HepG2 (cell line): Measurements from ENCODE around the gene KLHL12. TPM values are rescaled to one million over a fixed set of nuclear protein-coding genes. Genes with fewer than 3 reads are reported as not detected.

Experiments used
- KAT8 ChIP-seq: IDR thresholded peaks from 2 replicates; pipeline ENCODE4 v1.6.1; 2016; ENCODE audit warnings: missing genetic modification reagents, missing compliant biosample characterization
- KLF12 ChIP-seq: sonication (generic); formaldehyde crosslinking; IDR thresholded peaks from 2 replicates; pipeline ENCODE4 v1.4.0; 2020; ENCODE audit warnings: missing genetic modification reagents, borderline replicate concordance
- MEIS2 ChIP-seq: sonication (generic); formaldehyde crosslinking; IDR thresholded peaks from 2 replicates; pipeline ENCODE4 v1.9.0; 2021; ENCODE audit warnings: mild to moderate bottlenecking, missing genetic modification reagents
- PHF21A ChIP-seq: sonication (generic); formaldehyde crosslinking; IDR thresholded peaks from 2 replicates; pipeline ENCODE4 v1.5.0; 2020; ENCODE audit warnings: mild to moderate bottlenecking, missing genetic modification reagents
- PRDM15 ChIP-seq: sonication (generic); formaldehyde crosslinking; IDR thresholded peaks from 2 replicates; pipeline ENCODE4 v1.4.0; 2020; ENCODE audit warnings: missing genetic modification reagents
- SP2 ChIP-seq: sonication (generic); formaldehyde crosslinking; IDR thresholded peaks from 2 replicates; pipeline ENCODE4 v1.5.1; 2020; ENCODE audit warnings: mild to moderate bottlenecking, missing genetic modification reagents
- ZBED4 ChIP-seq: sonication (generic); formaldehyde crosslinking; IDR thresholded peaks from 2 replicates; pipeline ENCODE4 v1.4.0; 2020; ENCODE audit warnings: missing genetic modification reagents, borderline replicate concordance
- ZNF501 ChIP-seq: sonication (generic); formaldehyde crosslinking; IDR thresholded peaks from 2 replicates; pipeline ENCODE4 v1.5.1; 2020; ENCODE audit warnings: mild to moderate bottlenecking, moderate library complexity, missing genetic modification reagents
- ZNF770 ChIP-seq: sonication (generic); formaldehyde crosslinking; IDR thresholded peaks from 2 replicates; pipeline ENCODE4 v1.5.0; 2020; ENCODE audit warnings: mild to moderate bottlenecking, missing genetic modification reagents
- polyA plus RNA-seq, 8 experiments: library from polyadenylated mRNA; depleted of rRNA in 3 of 8; stranded (reverse) in 7 of 8; unstranded in 1 of 8; fragments of >200 nt; fragmentation: Illumina TruSeq in 4 of 8; extraction: Trizol in 4 of 8; gene quantifications; 2 replicates each; pipeline versions ENCODE4 v1.2.1 to v1.2.3, GENCODE V29; 2011 to 2016; ENCODE audit warnings: low read depth in 4 of 8, missing spikeins in 1 of 8, mixed read lengths in 1 of 8; ENCODE audit not compliant: insufficient read depth in 1 of 8
- total RNA-seq, 5 experiments: library from RNA; depleted of rRNA; stranded (reverse); fragments of >200 nt; fragmentation: Illumina TruSeq; extraction: Trizol; gene quantifications; 2 replicates each; pipeline ENCODE4 v1.2.3, GENCODE V29; 2016; ENCODE audit warnings: low read depth in 1 of 5
- TF ChIP-seq, protein P1 (sequence below): IDR thresholded peaks from 2 replicates; pipeline ENCODE4 v1.6.1; 2016; ENCODE audit warnings: low read depth, control low read depth
- TF ChIP-seq, protein P2 (sequence below): sonication (generic); formaldehyde crosslinking; IDR thresholded peaks from 2 replicates; pipeline ENCODE4 v1.4.0; 2020; ENCODE audit warnings: missing genetic modification reagents, mild to moderate bottlenecking, borderline replicate concordance
- TF ChIP-seq, protein P3 (sequence below): sonication (generic); formaldehyde crosslinking; IDR thresholded peaks from 2 replicates; pipeline ENCODE4 v1.4.0; 2020; ENCODE audit warnings: mild to moderate bottlenecking, low read depth, missing genetic modification reagents

Gene KLHL12
- total and polyA plus RNA-seq, 2 of the 13 experiments (the other 11 are each of a cell fraction or from before 2014, with no cell fraction given): 19.2 to 25.2 TPM

DNA sequence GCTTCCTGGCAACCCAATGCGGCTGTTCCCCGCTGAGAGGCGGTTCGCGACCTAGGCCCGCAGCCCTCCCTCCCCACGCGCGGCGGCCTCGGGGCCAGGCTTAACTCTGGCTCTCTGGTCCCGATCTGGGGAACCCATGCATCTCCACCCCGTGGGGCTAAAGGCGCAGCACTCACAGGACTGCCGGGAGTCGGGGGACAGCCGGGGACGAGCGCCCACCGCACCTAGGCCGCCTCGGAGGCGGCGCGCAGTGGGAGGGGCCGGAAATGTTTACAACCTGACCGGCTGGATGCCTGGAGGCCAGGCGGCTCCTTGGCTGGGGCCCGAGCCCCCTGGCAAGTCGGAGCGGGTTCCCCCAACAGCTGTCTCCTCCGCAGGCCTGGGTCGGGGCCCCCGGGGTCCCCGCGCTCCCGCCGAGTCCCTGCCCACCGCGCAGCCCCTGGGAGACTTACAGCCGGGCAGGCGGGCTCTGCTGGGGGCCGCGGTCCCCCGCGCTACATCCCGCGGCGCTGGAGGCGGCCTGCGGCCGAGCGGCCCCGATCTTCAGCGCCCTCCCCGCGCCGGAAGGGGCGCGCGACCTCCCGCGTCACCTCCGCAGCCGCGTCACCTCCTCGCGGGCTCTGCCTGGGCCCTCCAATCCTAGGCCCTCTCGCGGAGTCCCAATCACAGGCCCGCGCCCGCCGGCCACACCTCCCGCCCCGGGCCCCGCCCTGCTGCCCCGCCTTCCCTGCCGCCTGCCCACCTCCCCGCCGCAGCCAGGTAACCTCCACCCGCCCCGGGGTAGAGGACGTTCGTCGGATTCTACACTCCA, 30.9 kb upstream of the KLHL12 start, which contains the start of gene ADIPOR1 (continued):
- TF ChIP-seq ZBED4 (CRISPR knock-in tag): 0 out of 2 replicates have a peak, but pooled peaks have one; percentile 38
- peak; percentile 69; the same call in 1 of the 2 replicates for TF ChIP-seq KAT8 (CRISPR knock-in tag)
- TF ChIP-seq KLF12 (CRISPR knock-in tag): 0 out of 2 replicates have a peak, but pooled peaks have one; percentile 54
- peak; percentile 54 for TF ChIP-seq ZNF770
- TF ChIP-seq ZNF501 (CRISPR knock-in tag): 0 out of 2 replicates have a peak, but pooled peaks have one; percentile 22
- TF ChIP-seq PHF21A (CRISPR knock-in tag): no peak
- TF ChIP-seq PRDM15 (CRISPR knock-in tag): no peak
- TF ChIP-seq SP2 (CRISPR knock-in tag): peak; percentile 60
- TF ChIP-seq, protein P1, sequence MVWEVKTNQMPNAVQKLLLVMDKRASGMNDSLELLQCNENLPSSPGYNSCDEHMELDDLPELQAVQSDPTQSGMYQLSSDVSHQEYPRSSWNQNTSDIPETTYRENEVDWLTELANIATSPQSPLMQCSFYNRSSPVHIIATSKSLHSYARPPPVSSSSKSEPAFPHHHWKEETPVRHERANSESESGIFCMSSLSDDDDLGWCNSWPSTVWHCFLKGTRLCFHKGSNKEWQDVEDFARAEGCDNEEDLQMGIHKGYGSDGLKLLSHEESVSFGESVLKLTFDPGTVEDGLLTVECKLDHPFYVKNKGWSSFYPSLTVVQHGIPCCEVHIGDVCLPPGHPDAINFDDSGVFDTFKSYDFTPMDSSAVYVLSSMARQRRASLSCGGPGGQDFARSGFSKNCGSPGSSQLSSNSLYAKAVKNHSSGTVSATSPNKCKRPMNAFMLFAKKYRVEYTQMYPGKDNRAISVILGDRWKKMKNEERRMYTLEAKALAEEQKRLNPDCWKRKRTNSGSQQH (CRISPR knock-in tag): no peak
- TF ChIP-seq, protein P2, sequence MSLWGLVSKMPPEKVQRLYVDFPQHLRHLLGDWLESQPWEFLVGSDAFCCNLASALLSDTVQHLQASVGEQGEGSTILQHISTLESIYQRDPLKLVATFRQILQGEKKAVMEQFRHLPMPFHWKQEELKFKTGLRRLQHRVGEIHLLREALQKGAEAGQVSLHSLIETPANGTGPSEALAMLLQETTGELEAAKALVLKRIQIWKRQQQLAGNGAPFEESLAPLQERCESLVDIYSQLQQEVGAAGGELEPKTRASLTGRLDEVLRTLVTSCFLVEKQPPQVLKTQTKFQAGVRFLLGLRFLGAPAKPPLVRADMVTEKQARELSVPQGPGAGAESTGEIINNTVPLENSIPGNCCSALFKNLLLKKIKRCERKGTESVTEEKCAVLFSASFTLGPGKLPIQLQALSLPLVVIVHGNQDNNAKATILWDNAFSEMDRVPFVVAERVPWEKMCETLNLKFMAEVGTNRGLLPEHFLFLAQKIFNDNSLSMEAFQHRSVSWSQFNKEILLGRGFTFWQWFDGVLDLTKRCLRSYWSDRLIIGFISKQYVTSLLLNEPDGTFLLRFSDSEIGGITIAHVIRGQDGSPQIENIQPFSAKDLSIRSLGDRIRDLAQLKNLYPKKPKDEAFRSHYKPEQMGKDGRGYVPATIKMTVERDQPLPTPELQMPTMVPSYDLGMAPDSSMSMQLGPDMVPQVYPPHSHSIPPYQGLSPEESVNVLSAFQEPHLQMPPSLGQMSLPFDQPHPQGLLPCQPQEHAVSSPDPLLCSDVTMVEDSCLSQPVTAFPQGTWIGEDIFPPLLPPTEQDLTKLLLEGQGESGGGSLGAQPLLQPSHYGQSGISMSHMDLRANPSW: peak; percentile 33; the same call in 1 of the 2 replicates
- no peak; the same call in 1 of the 2 replicates for TF ChIP-seq MEIS2
- TF ChIP-seq, protein P3, sequence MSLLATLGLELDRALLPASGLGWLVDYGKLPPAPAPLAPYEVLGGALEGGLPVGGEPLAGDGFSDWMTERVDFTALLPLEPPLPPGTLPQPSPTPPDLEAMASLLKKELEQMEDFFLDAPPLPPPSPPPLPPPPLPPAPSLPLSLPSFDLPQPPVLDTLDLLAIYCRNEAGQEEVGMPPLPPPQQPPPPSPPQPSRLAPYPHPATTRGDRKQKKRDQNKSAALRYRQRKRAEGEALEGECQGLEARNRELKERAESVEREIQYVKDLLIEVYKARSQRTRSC: no peak
